Mesodermal cell (in vitro differentiated cells): ENCODE data around the gene ZSCAN26.

Experiments
- H3K27ac ChIP-seq: 2 replicates; pipeline ENCODE4 v1.7.0; 2013; ENCODE audit warnings: mild to moderate bottlenecking, low read depth, low read length, moderate library complexity; ENCODE audit not compliant: severe bottlenecking
- H3K36me3 ChIP-seq: 2 replicates; pipeline ENCODE4 v1.7.1; 2013; ENCODE audit warnings: mild to moderate bottlenecking, low read length, moderate library complexity; ENCODE audit not compliant: control insufficient read depth, insufficient read depth
- H3K4me1 ChIP-seq: one replicate; pipeline ENCODE4 v1.7.1; 2013; ENCODE audit warnings: mild to moderate bottlenecking, low read length; ENCODE audit not compliant: insufficient read depth, control insufficient read depth, poor library complexity, severe bottlenecking
- H3K4me3 ChIP-seq: 2 replicates; pipeline ENCODE4 v1.7.0; 2013; ENCODE audit warnings: low read length, control low read depth, mild to moderate bottlenecking; ENCODE audit not compliant: insufficient read depth, poor library complexity, severe bottlenecking; ENCODE audit errors: extremely low read depth
- H3K9me3 ChIP-seq: 2 replicates; pipeline ENCODE4 v1.7.1; 2013; ENCODE audit warnings: mild to moderate bottlenecking, low read length, moderate library complexity; ENCODE audit not compliant: control insufficient read depth
- WGBS, 2 experiments: methylation state at CpG; one replicate each; pipeline ENCODE4 v1.1.5; 2013; ENCODE audit warnings: missing lambda C conversion rate in 2 of 2; ENCODE audit not compliant: insufficient coverage in 2 of 2; 5-methylcytosine and 5-hydroxymethylcytosine counted together

Gene ZSCAN26

GRCh38 chr6:28239636-28240035 lies 27.3 kb upstream of the ZSCAN26 start:
- WGBS, 2 experiments: no CpG with 5 or more reads among the region's 1 CpG
- peaks cover 45% of the 10 kb centered on the region for H3K36me3 ChIP-seq
- H3K4me3 ChIP-seq: no peak overlapping the region
- H3K4me1 ChIP-seq: no peaks in the 10 kb centered on the region
- no peaks in the 10 kb centered on the region for H3K9me3 ChIP-seq
- H3K27ac ChIP-seq: no peak overlapping the region

GRCh38 chr6:28240471-28240870 lies 26.5 kb upstream of the ZSCAN26 start:
- Histone ChIP-seq H3K36me3 (peaks cover 46% of the 10 kb centered on the region), H3K9me3 (no peaks in the 10 kb centered on the region)
- WGBS, 2 experiments: no CpG with 5 or more reads among the region's 1 CpG

DNA sequence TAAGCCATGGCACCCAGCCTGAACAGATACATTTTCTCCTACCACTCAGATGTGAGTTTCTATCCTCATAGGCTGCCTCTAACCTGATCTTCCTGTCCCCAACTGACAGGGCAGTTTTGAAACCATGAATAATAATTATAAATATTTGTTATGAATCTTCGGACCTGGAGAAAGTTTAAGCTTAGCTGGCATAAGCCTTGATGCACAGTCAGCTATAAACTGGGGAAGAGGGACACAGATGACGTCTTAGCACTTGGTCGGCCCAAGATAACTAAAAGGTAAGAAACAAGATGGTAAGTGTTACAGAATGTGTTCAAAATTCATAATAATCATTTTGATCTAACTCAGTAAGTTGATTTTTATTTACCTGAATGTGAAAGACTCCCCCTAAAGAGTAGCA lies 23.0 kb upstream of the ZSCAN26 start:
- Histone ChIP-seq H3K4me1 (no peaks in the 10 kb centered on the region), H3K9me3 (no peaks in the 10 kb centered on the region), H3K36me3 (peaks cover 46% of the 10 kb centered on the region), H3K4me3 (no peak overlapping the region), H3K27ac (no peak overlapping the region)
- 100% methylated on average over 1 of the region's 3 CpGs; no CpG with 5 or more reads in 1 of the 2 experiments for WGBS, 2 experiments

More at GRCh38 chr6:28240471-28240870, 26.5 kb upstream of the ZSCAN26 start:
- Histone ChIP-seq H3K4me1 (no peaks in the 10 kb centered on the region), H3K27ac (no peak overlapping the region), H3K4me3 (no peak overlapping the region)

GRCh38 chr6:28245206-28245941 lies 21.6 kb upstream of the ZSCAN26 start:
- Histone ChIP-seq H3K9me3 (no peaks in the 10 kb centered on the region), H3K36me3 (peaks cover 45% of the 10 kb centered on the region), H3K27ac (no peak overlapping the region), H3K4me3 (no peak overlapping the region), H3K4me1 (no peaks in the 10 kb centered on the region)
- WGBS, 2 experiments: 90 to 96% methylated on average over 4 to 5 of the region's 6 CpGs

- Histone ChIP-seq H3K4me1 (peaks cover 6% of the 10 kb centered on the region), H3K9me3 (no peaks in the 10 kb centered on the region), H3K36me3 (peaks cover 43% of the 10 kb centered on the region), H3K27ac (no peak overlapping the region), H3K4me3 (no peak overlapping the region)
- WGBS, 2 experiments: 83 to 100% methylated on average over 1 of the region's 1 CpG
Measured at GRCh38 chr6:28248916-28249315, 18.0 kb upstream of the ZSCAN26 start.

- Histone ChIP-seq H3K36me3 (peaks cover 26% of the 10 kb centered on the region), H3K27ac (no peak overlapping the region), H3K4me1 (peaks cover 6% of the 10 kb centered on the region), H3K4me3 (peak overlapping the region; percentile 91), H3K9me3 (no peaks in the 10 kb centered on the region)
- 100% methylated on average over 1 of the region's 2 CpGs for WGBS, 2 experiments
Measured at GRCh38 chr6:28250747-28251146, 16.2 kb upstream of the ZSCAN26 start.

DNA sequence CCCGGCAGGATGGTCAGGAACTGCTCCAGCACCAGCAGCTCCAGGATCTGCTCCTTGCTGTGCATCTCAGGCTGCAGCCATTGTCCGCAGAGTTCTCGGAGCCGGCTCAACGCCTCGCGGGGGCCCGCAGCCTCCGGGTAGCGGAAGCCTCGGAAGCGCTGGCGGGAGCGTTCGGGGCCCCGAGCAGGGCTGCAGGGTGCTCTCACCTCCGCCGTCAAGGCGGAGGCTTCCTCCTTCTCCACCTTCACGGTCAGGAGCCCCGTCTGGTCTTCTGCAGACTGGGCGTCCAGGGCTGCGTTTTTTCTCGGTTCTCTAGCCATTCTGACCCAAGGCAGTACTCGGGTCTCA lies 15.3 kb upstream of the ZSCAN26 start:
- Histone ChIP-seq H3K9me3 (no peaks in the 10 kb centered on the region), H3K36me3 (peaks cover 17% of the 10 kb centered on the region), H3K4me1 (peaks cover 6% of the 10 kb centered on the region), H3K27ac (no peak overlapping the region), H3K4me3 (peak overlapping the region; percentile 91)
- 0% methylated on average over 14 to 20 of the region's 25 CpGs for WGBS, 2 experiments

DNA sequence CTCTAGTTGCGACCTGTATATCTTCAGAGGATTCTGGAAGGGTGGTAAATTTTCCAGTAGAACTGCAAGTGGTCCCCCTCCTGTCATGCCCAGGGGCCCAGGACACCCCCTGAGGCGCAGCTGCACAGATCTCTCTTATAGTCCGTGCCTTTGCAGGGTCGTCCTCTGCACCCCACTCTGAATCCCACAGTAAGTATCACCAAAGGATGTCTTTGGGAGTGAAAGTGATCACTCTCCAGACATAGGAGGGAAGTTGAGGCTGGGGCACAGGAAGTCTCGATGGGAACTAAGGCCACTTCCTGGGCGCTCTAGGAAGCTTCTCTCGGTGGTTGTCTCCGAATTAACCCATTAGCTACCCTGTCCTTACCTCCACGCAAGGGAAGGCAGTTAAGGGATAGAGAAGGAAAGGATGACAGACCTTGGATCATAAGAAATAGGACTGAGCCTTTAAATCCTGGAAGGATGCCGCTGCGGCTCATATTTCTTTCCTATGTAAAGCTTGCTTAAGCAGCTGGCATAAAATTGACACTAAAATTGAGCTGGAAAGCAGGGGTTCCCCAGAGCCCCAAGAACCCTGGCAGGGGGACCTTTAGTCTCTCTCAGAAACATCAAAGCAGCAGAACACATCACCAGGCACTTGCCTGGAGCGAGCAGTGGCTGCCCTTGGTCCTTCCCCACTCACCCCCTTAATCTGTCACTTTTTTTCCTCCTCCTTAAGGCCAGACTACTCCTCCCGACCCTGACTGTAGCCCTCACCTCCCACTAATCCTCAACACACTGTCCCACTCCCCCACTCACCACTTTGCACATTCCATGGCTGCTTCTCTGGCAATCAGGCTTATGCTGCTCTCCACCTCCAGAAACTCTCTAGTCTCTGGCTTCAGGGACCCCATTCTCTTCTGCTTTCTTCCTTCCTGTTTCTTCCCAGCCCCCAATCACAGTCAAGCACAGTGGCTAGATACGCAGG lies 14.7 kb upstream of the ZSCAN26 start, which contains the start of gene ZKSCAN4:
Gene ZKSCAN4, minus strand, starts transcription at position 261 of the 967 bp plus-strand sequence. CDS start 289 bp downstream, outside the sequence.
- Histone ChIP-seq H3K4me3 (peak within 1 kb of the TSS; percentile 91), H3K4me1 (peaks cover 6% of the 10 kb centered on the region), H3K27ac (no peak within 1 kb of the TSS), H3K36me3 (peaks cover 10% of the 10 kb centered on the region), H3K9me3 (no peaks in the 10 kb centered on the region)
- 13 to 16% methylated on average over 6 to 9 of the region's 14 CpGs for WGBS, 2 experiments

GRCh38 chr6:28254121-28254519 lies 12.8 kb upstream of the ZSCAN26 start:
- Histone ChIP-seq H3K36me3 (no peaks in the 10 kb centered on the region), H3K9me3 (no peaks in the 10 kb centered on the region), H3K4me1 (peaks cover 6% of the 10 kb centered on the region), H3K27ac (no peak overlapping the region), H3K4me3 (no peak overlapping the region)
- 57 to 82% methylated on average over 1 of the region's 1 CpG for WGBS, 2 experiments

DNA sequence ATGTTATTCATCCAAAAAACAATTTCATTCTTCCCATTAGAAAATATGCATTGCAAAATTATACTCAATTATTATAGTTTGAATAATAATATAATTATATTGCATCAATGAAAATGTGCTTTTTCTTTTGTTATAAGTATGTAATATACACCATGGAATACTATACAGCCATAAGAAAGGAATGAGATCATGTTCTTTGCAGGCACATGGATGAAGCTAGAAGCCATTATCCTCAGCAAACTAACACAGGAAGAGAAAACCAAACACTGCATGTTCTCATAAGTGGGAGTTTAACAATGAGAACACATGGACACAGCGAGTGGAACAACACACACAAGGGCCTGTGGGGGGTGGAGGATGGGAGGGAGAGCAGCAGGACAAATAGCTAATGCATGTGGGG lies 9.9 kb upstream of the ZSCAN26 start:
- Histone ChIP-seq H3K4me1 (no peaks in the 10 kb centered on the region), H3K9me3 (no peaks in the 10 kb centered on the region), H3K36me3 (no peaks in the 10 kb centered on the region), H3K4me3 (no peak overlapping the region), H3K27ac (no peak overlapping the region)
- no CpG with 5 or more reads among the region's 1 CpG for WGBS, 2 experiments
